Measurements from ENCODE around the gene IGDCC3. TPM values are rescaled to one million over a fixed set of nuclear protein-coding genes. Genes with fewer than 3 reads are reported as not detected.

IGDCC3 gene
- total and polyA plus RNA-seq, 12 donors = under 0.01 to 0.57 (median 0.16) TPM; not detected in 4

DNA sequence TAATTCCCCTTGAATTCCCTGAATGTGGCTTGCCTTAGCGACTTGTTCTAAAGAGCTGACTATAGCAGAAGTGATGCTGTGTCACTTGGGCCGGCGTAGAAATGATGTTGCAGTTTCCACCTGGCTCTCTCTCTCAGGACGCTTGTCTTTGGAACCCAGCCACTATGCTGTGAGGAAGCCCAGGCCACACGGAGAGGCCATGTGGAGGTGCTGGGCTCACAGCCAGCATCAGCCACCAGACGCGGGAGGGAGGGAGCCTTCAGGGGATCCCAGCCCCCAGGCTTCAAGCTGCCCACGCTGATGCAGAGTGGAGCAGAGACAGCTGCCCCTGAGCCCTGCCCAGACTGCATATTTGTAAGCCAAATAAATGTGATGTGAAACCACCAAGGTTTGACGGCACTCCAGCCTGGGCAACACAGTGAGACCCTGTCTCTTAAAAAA lies 54.7 kb downstream of the IGDCC3 start:
- ATAC-seq (peak; percentile 60 to 92 (median 85)), DNase-seq (peak; percentile 72 to 79)
- Histone ChIP-seq H3K27ac (no peak overlapping the region), H3K9me3 (no peaks in the 10 kb centered on the region), H3K27me3 (no peaks in the 10 kb centered on the region), H3K4me3 (no peak overlapping the region), H3K36me3 (no peaks in the 10 kb centered on the region), H3K4me1 (peaks cover 0 to 20% (median 9%) of the 10 kb centered on the region in 9 donors)
- WGBS, 2 donors = 4 to 5% methylated on average over 9 of the region's 9 CpGs
- TF ChIP-seq, protein P1, sequence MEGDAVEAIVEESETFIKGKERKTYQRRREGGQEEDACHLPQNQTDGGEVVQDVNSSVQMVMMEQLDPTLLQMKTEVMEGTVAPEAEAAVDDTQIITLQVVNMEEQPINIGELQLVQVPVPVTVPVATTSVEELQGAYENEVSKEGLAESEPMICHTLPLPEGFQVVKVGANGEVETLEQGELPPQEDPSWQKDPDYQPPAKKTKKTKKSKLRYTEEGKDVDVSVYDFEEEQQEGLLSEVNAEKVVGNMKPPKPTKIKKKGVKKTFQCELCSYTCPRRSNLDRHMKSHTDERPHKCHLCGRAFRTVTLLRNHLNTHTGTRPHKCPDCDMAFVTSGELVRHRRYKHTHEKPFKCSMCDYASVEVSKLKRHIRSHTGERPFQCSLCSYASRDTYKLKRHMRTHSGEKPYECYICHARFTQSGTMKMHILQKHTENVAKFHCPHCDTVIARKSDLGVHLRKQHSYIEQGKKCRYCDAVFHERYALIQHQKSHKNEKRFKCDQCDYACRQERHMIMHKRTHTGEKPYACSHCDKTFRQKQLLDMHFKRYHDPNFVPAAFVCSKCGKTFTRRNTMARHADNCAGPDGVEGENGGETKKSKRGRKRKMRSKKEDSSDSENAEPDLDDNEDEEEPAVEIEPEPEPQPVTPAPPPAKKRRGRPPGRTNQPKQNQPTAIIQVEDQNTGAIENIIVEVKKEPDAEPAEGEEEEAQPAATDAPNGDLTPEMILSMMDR (IDR thresholded peaks at IDR 0.05) = no peak
- intact Hi-C loops (cut with DNase I) = loop anchor here in 1 of 10 donors (5.0 kb wide), 1 partner anchor 79 kb away; no protein-coding TSS in a partner anchor

DNA sequence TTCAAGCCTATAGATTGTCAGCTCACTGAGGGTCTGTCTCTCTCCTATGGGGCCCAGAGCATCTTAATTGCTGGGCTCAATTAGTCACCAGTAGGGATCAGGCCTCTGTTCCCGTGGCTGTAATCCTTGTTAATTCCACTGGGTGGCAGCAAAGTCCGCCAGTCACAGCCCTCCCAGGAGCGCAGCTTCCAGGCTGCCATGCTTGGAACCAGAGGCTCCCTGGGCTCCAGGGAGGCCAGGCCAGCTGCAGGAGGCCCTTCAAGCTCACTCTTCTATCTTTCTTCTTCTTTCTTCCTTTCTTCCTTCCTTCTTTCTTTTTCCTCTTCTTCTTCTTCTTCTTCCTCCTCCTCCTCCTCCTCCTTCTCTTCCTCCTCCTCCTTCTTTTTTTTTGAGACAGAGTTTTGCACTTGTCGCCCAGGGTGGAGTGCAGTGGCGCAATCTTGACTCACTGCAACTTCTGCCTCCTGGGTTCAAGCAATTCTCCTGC lies 58.9 kb downstream of the IGDCC3 start:
- H3K36me3 ChIP-seq = no peaks in the 10 kb centered on the region
- ATAC-seq (peak; percentile 88 to 95 (median 91)), DNase-seq (peak; percentile 74 to 77)
- H3K27me3 ChIP-seq = no peaks in the 10 kb centered on the region
- H3K9me3 ChIP-seq = no peaks in the 10 kb centered on the region
- no peak overlapping the region for H3K4me3 ChIP-seq
- TF ChIP-seq, protein P1 (IDR thresholded peaks at IDR 0.05) = peak; percentile 85 to 97 (median 92)
- H3K27ac ChIP-seq = no peak overlapping the region
- intact Hi-C loops (cut with DNase I) = loop anchor here (1.0 to 5.0 kb wide), 4 partner anchors 66 to 83 kb away; no protein-coding TSS in a partner anchor
- WGBS, 2 donors = 38% methylated on average over 5 of the region's 5 CpGs
- H3K4me1 ChIP-seq = peaks cover 0 to 9% (median 0%) of the 10 kb centered on the region in 9 donors

DNA sequence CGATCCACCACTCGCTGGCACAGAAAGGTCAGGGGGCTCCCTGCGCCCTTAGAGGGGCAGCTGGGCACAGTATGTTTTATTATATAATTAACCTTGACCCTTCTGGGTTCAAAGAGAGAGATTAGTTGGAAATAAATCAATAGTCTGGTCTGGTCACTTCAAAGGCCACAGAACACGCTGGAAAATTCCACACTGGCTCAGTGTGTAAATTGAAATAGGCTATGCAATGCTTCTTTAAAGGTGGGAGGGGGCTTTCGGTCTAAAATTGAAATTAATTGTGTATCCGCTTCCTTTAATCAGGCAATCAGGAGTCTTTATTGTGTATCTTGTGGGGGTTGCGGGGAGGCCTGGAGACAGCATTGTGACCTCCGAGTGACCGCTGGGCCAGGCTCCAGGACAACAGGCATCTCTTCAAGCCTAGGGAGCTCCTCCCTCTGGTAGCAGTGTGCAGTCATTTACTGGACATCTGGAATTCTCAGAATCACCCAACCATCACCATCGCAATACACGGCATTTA lies 65.3 kb downstream of the IGDCC3 start:
- peak; percentile 52 to 59 for DNase-seq
- peak in 7 of 8 donors; percentile 73 to 92 (median 84) for ATAC-seq
- no peaks in the 10 kb centered on the region for H3K36me3 ChIP-seq
- peaks cover 0 to 17% (median 8%) of the 10 kb centered on the region in 9 donors for H3K4me1 ChIP-seq
- H3K27ac ChIP-seq = peak overlapping the region in 4 of 10 donors; percentile 10 to 68 (median 38)
- no peaks in the 10 kb centered on the region for H3K27me3 ChIP-seq
- TF ChIP-seq, protein P1 (IDR thresholded peaks at IDR 0.05) = no peak
- H3K9me3 ChIP-seq = no peaks in the 10 kb centered on the region
- intact Hi-C loops (cut with DNase I) = no loop called here
- WGBS, 2 donors = 45 to 66% methylated on average over 11 of the region's 11 CpGs
- no peak overlapping the region for H3K4me3 ChIP-seq

DNA sequence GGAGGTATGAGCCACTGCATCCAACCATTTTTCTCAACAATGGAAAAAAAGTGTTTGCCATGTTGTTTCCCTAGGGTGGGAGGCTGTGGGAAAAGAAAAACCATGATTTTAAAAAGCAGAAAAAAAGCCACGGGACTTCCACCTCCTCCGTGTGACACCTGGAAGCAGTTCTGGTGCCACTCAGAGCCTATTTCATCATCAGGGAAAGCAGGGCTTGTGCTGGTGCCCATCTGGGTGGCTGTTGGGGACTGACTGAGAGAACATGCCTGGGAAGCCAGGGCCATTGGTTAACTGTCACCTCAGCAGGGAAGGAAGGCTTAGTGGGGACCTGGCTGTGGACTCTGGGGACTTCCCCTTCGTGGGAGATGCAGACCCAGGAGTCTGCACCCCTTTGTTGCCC lies 66.0 kb downstream of the IGDCC3 start:
- Histone ChIP-seq H3K9me3 (no peaks in the 10 kb centered on the region), H3K36me3 (no peaks in the 10 kb centered on the region), H3K4me1 (peaks cover 0 to 17% (median 8%) of the 10 kb centered on the region in 9 donors), H3K27me3 (no peaks in the 10 kb centered on the region), H3K27ac (peak overlapping the region in 1 of 10 donors; percentile 68), H3K4me3 (no peak overlapping the region)
- TF ChIP-seq, protein P1 (IDR thresholded peaks at IDR 0.05) = no peak
- WGBS, 2 donors = 60 to 66% methylated on average over 3 of the region's 3 CpGs
- no peak for ATAC-seq
- intact Hi-C loops (cut with DNase I) = no loop called here
- DNase-seq = no peak

Measured in heart right ventricle (tissue), 16 donors.